H1 (cell line): Measurements from ENCODE around the gene CFAP221.

Experiments used
- JUND ChIP-seq: IDR thresholded peaks from 2 replicates; pipeline ENCODE4 v1.6.1; 2011; ENCODE audit warnings: mild to moderate bottlenecking, improper control_type of control experiment, low read length
- MAFK ChIP-seq: IDR thresholded peaks from 2 replicates; pipeline ENCODE4 v1.6.1; 2012; ENCODE audit warnings: low read depth, mild to moderate bottlenecking, improper control_type of control experiment, low read length
- POLR2AphosphoS5 ChIP-seq: IDR thresholded peaks from 2 replicates; pipeline ENCODE4 v1.6.1; 2011; ENCODE audit warnings: low read depth, low read length
- SP1 ChIP-seq: IDR thresholded peaks from 2 replicates; pipeline ENCODE4 v1.6.1; 2011; ENCODE audit warnings: low read depth, low read length
- TF ChIP-seq, protein P1 (sequence below), 3 experiments: IDR thresholded peaks; 1 replicate in 2 of 3; 2 replicates in 1 of 3; pipeline versions ENCODE4 v1.5.1 to v1.6.1; 2011; ENCODE audit warnings: low read length in 3 of 3, mild to moderate bottlenecking in 3 of 3, inconsistent platforms in 2 of 3, low read depth in 1 of 3, moderate library complexity in 1 of 3; ENCODE audit not compliant: insufficient read depth in 1 of 3; ENCODE audit errors: control extremely low read depth in 1 of 3

DNA sequence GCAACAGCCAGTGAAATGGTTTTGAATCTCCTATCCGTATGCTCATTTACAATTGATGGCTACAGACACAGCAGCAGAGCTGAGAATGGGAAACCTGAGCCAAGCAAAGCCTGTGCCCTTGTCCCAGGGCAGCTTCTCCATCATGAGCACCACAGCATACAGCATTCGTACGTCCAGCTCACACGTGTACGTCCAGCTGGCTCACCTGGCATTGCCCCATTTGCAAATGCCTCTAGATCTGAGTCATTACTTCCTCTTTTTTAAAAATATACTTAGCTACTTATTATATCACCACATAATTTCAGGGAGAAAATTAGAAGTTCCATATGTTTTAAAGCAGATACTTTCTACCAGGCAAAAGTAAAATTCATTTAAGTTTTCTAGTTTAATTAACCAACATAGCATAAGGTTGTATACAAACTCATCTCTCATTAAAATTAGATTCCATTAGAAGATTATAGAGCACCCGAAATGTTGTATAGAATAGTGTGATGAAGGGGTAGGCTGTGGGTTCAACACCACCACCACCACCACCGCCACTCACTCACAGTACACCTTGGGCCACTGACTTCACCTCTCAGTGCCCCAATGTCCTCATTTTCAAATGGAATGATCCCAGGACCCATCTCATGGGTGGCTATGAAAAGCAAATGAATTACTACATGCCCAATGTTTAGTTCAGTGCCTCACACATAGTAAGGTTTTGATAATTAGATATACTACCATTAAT, 103.4 kb downstream of the CFAP221 start:
- TF ChIP-seq POLR2AphosphoS5: no peak
- TF ChIP-seq MAFK: no peak
- TF ChIP-seq, protein P1, sequence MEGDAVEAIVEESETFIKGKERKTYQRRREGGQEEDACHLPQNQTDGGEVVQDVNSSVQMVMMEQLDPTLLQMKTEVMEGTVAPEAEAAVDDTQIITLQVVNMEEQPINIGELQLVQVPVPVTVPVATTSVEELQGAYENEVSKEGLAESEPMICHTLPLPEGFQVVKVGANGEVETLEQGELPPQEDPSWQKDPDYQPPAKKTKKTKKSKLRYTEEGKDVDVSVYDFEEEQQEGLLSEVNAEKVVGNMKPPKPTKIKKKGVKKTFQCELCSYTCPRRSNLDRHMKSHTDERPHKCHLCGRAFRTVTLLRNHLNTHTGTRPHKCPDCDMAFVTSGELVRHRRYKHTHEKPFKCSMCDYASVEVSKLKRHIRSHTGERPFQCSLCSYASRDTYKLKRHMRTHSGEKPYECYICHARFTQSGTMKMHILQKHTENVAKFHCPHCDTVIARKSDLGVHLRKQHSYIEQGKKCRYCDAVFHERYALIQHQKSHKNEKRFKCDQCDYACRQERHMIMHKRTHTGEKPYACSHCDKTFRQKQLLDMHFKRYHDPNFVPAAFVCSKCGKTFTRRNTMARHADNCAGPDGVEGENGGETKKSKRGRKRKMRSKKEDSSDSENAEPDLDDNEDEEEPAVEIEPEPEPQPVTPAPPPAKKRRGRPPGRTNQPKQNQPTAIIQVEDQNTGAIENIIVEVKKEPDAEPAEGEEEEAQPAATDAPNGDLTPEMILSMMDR (IDR thresholded peaks at IDR 0.05; ENCODE audit: control extremely low read depth in 1 of 3, insufficient read depth in 1 of 3, low read depth in 1 of 3, low read length in 3 of 3): no peak
- TF ChIP-seq JUND: no peak
- no peak for TF ChIP-seq SP1
